Stomach (tissue), 9 donors: Measurements from ENCODE around the gene ADGRG1. TPM values are rescaled to one million over a fixed set of nuclear protein-coding genes. Genes with fewer than 3 reads are reported as not detected.

Experiments used
- DNase-seq, 2 donors: peaks; one replicate each; pipeline versions ENCODE4 v3.0.0 to v3.0.0-alpha.2; 2013 to 2019
- H3K27ac ChIP-seq, 5 donors: fragments of 200-600 bp in 4 of 5; sonication (generic) in 4 of 5; one replicate each; pipeline ENCODE4 v1.5.1; 2013 to 2019; ENCODE audit warnings: mild to moderate bottlenecking in 1 of 5, moderate library complexity in 1 of 5
- H3K27me3 ChIP-seq, 3 donors: fragments of 200-600 bp; sonication (generic); one replicate each; pipeline ENCODE4 v1.5.1; 2017 to 2019; ENCODE audit warnings: mixed run types in 1 of 3
- H3K36me3 ChIP-seq, 4 donors: fragments of 200-600 bp; sonication (generic); 1 replicate in 3 of 4; 2 replicates in 1 of 4; pipeline ENCODE4 v1.5.1; 2016 to 2019
- H3K4me1 ChIP-seq, 4 donors: fragments of 200-600 bp; sonication (generic); one replicate each; pipeline ENCODE4 v1.5.1; 2016 to 2019
- H3K4me3 ChIP-seq, 4 donors: fragments of 200-600 bp; sonication (generic) in 3 of 4; one replicate each; pipeline ENCODE4 v1.5.1; 2016 to 2019; ENCODE audit warnings: mild to moderate bottlenecking in 1 of 4
- H3K9me3 ChIP-seq, 4 donors: fragments of 200-600 bp; sonication (generic); one replicate each; pipeline ENCODE4 v1.5.1; 2016 to 2019
- CTCF ChIP-seq, 7 experiments: fragments of 450-650 bp in 4 of 7; fragments of 200-600 bp in 3 of 7; sonication (generic) in 3 of 7; IDR thresholded peaks; one replicate each; pipeline ENCODE4 v1.5.1; 2016 to 2019; ENCODE audit warnings: antibody characterized with exemption in 7 of 7, control low read depth in 2 of 7, mild to moderate bottlenecking in 1 of 7
- EP300 ChIP-seq: sonication (generic); formaldehyde crosslinking; IDR thresholded peaks from one replicate; pipeline ENCODE4 v1.6.1; 2017; ENCODE audit warnings: antibody characterized with exemption
- POLR2A ChIP-seq, 4 donors: fragments of 450-650 bp; IDR thresholded peaks; one replicate each; pipeline ENCODE4 v1.6.1; 2016; ENCODE audit warnings: antibody characterized with exemption in 4 of 4, control low read depth in 2 of 4, mild to moderate bottlenecking in 1 of 4, moderate library complexity in 1 of 4
- POLR2AphosphoS5 ChIP-seq, 3 donors: sonication (generic); formaldehyde crosslinking; IDR thresholded peaks; one replicate each; pipeline ENCODE4 v1.6.1; 2016; ENCODE audit warnings: antibody characterized with exemption in 3 of 3
- WGBS, 5 donors: extraction: QIAGEN DNeasy Blood & Tissue Kit in 3 of 5; methylation state at CpG; one replicate each; pipeline versions ENCODE4 v1.1.5 to v1.1.7; 2013 to 2018; 5-methylcytosine and 5-hydroxymethylcytosine counted together
- intact Hi-C: fragments of 100-400 bp; cut with DNase I; formaldehyde crosslinking; loops from one replicate; pipeline ENCODE4 v1.15.1; 2023; ENCODE audit warnings: low total_unique reads
- polyA plus RNA-seq, 3 donors: library from polyadenylated mRNA; stranded (reverse); fragments of 200-250 nt; gene quantifications; one replicate each; pipeline ENCODE4 v1.2.3, GENCODE V29; 2013
- total RNA-seq, 5 donors: library from RNA; depleted of rRNA; stranded (reverse); fragments of >200 nt; gene quantifications; one replicate each; pipeline versions ENCODE4 v1.1.0 to v1.2.3, GENCODE V29; 2014 to 2016
- donor health status: healthy with polysubstance abuse.
- donor health status: Bipolar disorder and iron deficiency.
- donor health status: healthy.

The ADGRG1 gene
- total and polyA plus RNA-seq, 8 donors = 8.9 to 84.8 (median 32.1) TPM

DNA sequence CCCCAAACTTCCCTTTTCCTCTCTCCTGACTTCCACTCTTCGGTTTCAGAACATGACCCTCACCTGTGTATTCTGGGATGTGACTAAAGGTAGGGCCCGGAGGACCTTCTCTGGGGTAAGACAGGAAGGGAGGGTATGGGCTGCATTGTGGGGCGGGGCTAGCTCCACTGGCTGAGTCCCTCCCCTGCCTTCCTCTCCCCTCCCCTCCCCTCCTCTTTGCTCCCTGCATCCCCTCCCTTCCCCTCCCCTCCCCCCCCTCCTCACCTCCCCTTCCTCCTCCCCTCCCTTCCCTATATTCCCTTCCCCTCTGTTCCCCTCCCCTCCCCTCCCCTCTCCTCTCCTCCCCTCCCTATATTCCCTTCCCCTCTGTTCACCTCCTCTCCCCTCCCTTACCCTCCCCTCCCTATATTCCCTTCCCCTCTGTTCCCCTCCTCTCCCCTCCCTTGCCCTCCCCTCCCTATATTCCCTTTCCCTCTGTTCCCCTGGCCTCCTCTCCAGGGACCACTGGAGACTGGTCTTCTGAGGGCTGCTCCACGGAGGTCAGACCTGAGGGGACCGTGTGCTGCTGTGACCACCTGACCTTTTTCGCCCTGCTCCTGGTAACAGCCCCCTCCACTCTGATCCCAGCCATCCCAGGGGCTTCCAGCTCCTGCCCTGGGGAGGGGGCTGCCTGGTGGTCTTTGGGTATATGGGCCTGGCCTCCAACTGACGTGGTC lies 51.5 kb downstream of the ADGRG1 start:
- 65 to 77% (median 75%) methylated on average over 7 of the region's 7 CpGs for WGBS, 5 donors
- H3K27ac ChIP-seq = no peak overlapping the region
- intact Hi-C loops = no loop called here
- H3K4me3 ChIP-seq = no peak overlapping the region
- no peak for TF ChIP-seq POLR2A (IDR thresholded peaks at IDR 0.05)
- TF ChIP-seq CTCF (IDR thresholded peaks at IDR 0.05) = no peak
- TF ChIP-seq POLR2AphosphoS5 (IDR thresholded peaks at IDR 0.05) = no peak
- TF ChIP-seq EP300 = no peak
- H3K9me3 ChIP-seq = no peaks in the 10 kb centered on the region
- H3K27me3 ChIP-seq = no peaks in the 10 kb centered on the region
- H3K36me3 ChIP-seq = no peaks in the 10 kb centered on the region
- no peak for DNase-seq
- H3K4me1 ChIP-seq = peaks cover 0 to 17% (median 4%) of the 10 kb centered on the region in 4 donors

DNA sequence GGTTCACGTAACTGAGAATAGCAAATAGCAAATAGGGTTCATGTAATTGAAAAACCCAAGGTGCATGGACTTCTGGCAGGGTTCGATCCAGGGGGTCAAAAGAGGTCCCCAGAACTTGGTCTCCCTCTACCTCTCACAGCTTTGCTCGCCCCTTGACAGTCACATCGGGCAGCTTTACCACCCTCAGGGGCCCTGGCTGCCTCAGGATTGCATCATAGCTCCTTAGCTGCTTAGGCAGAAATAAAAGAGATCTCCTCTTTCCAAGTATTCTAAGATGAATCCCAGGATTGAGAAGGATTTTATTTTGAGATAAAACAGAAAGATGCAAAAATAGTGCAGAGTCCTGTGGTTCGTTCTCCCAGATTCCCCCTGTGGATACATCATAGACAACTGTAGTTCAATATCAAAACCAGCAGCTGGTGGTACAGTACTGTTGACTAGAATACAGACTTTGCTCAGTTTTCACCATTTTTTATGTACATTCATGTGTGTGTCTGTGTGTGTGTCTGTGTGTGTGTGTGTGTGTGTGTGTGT lies 52.5 kb downstream of the ADGRG1 start:
- peaks cover 0 to 17% (median 4%) of the 10 kb centered on the region in 4 donors for H3K4me1 ChIP-seq
- intact Hi-C loops = no loop called here

GRCh38 chr16:57681950-57682728 lies 53.7 kb downstream of the ADGRG1 start:
- intact Hi-C loops = no loop called here
- 89 to 94% (median 93%) methylated on average over 11 to 13 of the region's 13 CpGs for WGBS, 5 donors
- DNase-seq = no peak
- TF ChIP-seq POLR2A (IDR thresholded peaks at IDR 0.05) (no peak), POLR2AphosphoS5 (IDR thresholded peaks at IDR 0.05) (no peak), CTCF (IDR thresholded peaks at IDR 0.05) (no peak), EP300 (no peak)
- Histone ChIP-seq H3K9me3 (no peaks in the 10 kb centered on the region), H3K4me1 (peaks cover 0 to 13% (median 4%) of the 10 kb centered on the region in 4 donors), H3K4me3 (no peak overlapping the region), H3K27me3 (no peaks in the 10 kb centered on the region), H3K36me3 (no peaks in the 10 kb centered on the region), H3K27ac (no peak overlapping the region)

More for the DNA sequence above, 52.5 kb downstream of the ADGRG1 start:
- H3K27me3 ChIP-seq = no peaks in the 10 kb centered on the region
- H3K27ac ChIP-seq = no peak overlapping the region
- no peak for DNase-seq
- WGBS, 5 donors = 84 to 92% (median 85%) methylated on average over 5 of the region's 5 CpGs
- H3K4me3 ChIP-seq = no peak overlapping the region
- no peaks in the 10 kb centered on the region for H3K36me3 ChIP-seq
- no peaks in the 10 kb centered on the region for H3K9me3 ChIP-seq
- no peak for TF ChIP-seq EP300
- TF ChIP-seq POLR2AphosphoS5 (IDR thresholded peaks at IDR 0.05) = no peak
- no peak for TF ChIP-seq CTCF (IDR thresholded peaks at IDR 0.05)
- no peak for TF ChIP-seq POLR2A (IDR thresholded peaks at IDR 0.05)

- Histone ChIP-seq H3K27me3 (no peaks in the 10 kb centered on the region), H3K4me1 (peaks cover 0 to 4% (median under 1%) of the 10 kb centered on the region in 4 donors), H3K27ac (no peak overlapping the region), H3K9me3 (no peaks in the 10 kb centered on the region), H3K36me3 (no peaks in the 10 kb centered on the region), H3K4me3 (no peak overlapping the region)
- intact Hi-C loops = no loop called here
- TF ChIP-seq EP300 (no peak), CTCF (IDR thresholded peaks at IDR 0.05) (no peak), POLR2AphosphoS5 (IDR thresholded peaks at IDR 0.05) (no peak), POLR2A (IDR thresholded peaks at IDR 0.05) (no peak)
- WGBS, 5 donors = 79 to 88% (median 86%) methylated on average over 11 of the region's 11 CpGs
- DNase-seq = no peak
Observed at GRCh38 chr16:57682809-57683635, 54.6 kb downstream of the ADGRG1 start.
